ENCODE data around the gene ACLY.

ACLY gene

DNA sequence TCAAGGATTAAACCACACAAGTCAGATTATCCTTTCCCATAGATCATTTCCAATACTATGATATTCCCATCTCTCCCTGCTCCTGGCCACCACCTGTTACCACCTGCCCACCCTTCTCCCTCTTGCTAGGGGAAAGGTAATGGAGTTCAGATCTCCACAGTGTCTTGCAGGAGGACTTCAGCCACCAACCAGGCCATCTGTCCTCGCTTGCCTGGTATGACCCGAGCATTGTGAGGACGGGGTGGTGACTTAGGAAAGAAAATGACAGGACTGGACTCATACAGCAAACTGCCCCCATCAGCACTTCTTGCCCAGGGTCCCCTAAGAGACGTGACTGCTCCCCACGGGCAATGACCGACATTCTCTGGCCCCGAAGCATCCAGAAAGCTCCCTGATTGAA lies 95.2 kb downstream of the ACLY start:
- no peak overlapping the region for H3K9ac ChIP-seq (ENCODE audit: low read length)
- no peaks in the 10 kb centered on the region for H3K79me2 ChIP-seq (ENCODE audit: insufficient read depth, low read length)
- no peak overlapping the region for H2AFZ ChIP-seq (ENCODE audit: low read length)
- H3K9me2 ChIP-seq (ENCODE audit: low read depth, low read length): no peaks in the 10 kb centered on the region
- H4K20me1 ChIP-seq (ENCODE audit: insufficient read depth, low read length): no peaks in the 10 kb centered on the region
- H3K4me2 ChIP-seq (ENCODE audit: low read length): no peak overlapping the region
- TF ChIP-seq, protein P1, sequence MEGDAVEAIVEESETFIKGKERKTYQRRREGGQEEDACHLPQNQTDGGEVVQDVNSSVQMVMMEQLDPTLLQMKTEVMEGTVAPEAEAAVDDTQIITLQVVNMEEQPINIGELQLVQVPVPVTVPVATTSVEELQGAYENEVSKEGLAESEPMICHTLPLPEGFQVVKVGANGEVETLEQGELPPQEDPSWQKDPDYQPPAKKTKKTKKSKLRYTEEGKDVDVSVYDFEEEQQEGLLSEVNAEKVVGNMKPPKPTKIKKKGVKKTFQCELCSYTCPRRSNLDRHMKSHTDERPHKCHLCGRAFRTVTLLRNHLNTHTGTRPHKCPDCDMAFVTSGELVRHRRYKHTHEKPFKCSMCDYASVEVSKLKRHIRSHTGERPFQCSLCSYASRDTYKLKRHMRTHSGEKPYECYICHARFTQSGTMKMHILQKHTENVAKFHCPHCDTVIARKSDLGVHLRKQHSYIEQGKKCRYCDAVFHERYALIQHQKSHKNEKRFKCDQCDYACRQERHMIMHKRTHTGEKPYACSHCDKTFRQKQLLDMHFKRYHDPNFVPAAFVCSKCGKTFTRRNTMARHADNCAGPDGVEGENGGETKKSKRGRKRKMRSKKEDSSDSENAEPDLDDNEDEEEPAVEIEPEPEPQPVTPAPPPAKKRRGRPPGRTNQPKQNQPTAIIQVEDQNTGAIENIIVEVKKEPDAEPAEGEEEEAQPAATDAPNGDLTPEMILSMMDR (IDR thresholded peaks at IDR 0.05; ENCODE audit: low read length): no peak
- no peak for TF ChIP-seq EZH2 (IDR thresholded peaks at IDR 0.05; ENCODE audit: borderline replicate concordance, low read length)
- no peaks in the 10 kb centered on the region for H3K9me3 ChIP-seq (ENCODE audit: low read length)
- peaks cover 5% of the 10 kb centered on the region for H3K4me1 ChIP-seq (ENCODE audit: insufficient read depth, low read length, severe bottlenecking)
- H3K27me3 ChIP-seq (ENCODE audit: insufficient read depth, low read length): 0 out of 2 replicates have a peak, but pooled peaks cover 6% of the 10 kb centered on the region
- no peaks in the 10 kb centered on the region for H3F3A ChIP-seq (ENCODE audit: insufficient read depth, low read length)
- H3K27ac ChIP-seq (ENCODE audit: low read depth, low read length, poor library complexity, severe bottlenecking): no peak overlapping the region
- peaks cover 20% of the 10 kb centered on the region for H3K36me3 ChIP-seq (ENCODE audit: insufficient read depth, low read length)
- H3K4me3 ChIP-seq (ENCODE audit: low read depth, low read length, poor library complexity, severe bottlenecking): no peak overlapping the region

DNA sequence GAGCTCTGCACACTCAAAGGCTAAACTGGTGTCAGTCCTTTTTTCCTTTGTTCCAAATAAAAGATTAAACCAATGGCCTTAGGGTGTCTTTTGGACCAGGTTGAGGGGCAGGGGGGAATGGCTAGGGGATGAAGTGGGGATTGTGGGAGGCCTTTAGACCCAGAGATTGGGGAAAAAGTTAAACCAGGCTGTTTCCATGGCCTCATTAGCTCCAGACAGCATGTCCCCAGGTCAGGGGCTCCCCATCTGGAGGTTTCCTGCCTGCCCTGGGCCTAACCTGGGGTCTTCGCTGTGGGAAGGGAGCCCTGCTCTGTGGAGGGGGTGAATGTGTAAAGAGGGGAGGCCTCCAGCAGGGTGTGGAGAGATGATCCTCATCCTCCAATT lies 95.6 kb downstream of the ACLY start:
- no peaks in the 10 kb centered on the region for H3K79me2 ChIP-seq (ENCODE audit: insufficient read depth, low read length)
- H3F3A ChIP-seq (ENCODE audit: insufficient read depth, low read length): no peaks in the 10 kb centered on the region
- no peak overlapping the region for H3K27ac ChIP-seq (ENCODE audit: low read depth, low read length, poor library complexity, severe bottlenecking)
- no peak overlapping the region for H3K4me3 ChIP-seq (ENCODE audit: low read depth, low read length, poor library complexity, severe bottlenecking)
- no peak for TF ChIP-seq EZH2 (IDR thresholded peaks at IDR 0.05; ENCODE audit: borderline replicate concordance, low read length)
- TF ChIP-seq, protein P1 (IDR thresholded peaks at IDR 0.05; ENCODE audit: low read length): no peak
- no peak overlapping the region for H3K9ac ChIP-seq (ENCODE audit: low read length)
- H3K4me1 ChIP-seq (ENCODE audit: insufficient read depth, low read length, severe bottlenecking): peaks cover 10% of the 10 kb centered on the region
- no peak overlapping the region for H2AFZ ChIP-seq (ENCODE audit: low read length)
- no peak overlapping the region for H3K4me2 ChIP-seq (ENCODE audit: low read length)
- H3K36me3 ChIP-seq (ENCODE audit: insufficient read depth, low read length): peaks cover 18% of the 10 kb centered on the region
- H3K9me2 ChIP-seq (ENCODE audit: low read depth, low read length): no peaks in the 10 kb centered on the region
- no peaks in the 10 kb centered on the region for H3K9me3 ChIP-seq (ENCODE audit: low read length)
- peaks cover 10% of the 10 kb centered on the region; the same call in 1 of the 2 replicates for H3K27me3 ChIP-seq (ENCODE audit: insufficient read depth, low read length)
- no peaks in the 10 kb centered on the region for H4K20me1 ChIP-seq (ENCODE audit: insufficient read depth, low read length)

DNA sequence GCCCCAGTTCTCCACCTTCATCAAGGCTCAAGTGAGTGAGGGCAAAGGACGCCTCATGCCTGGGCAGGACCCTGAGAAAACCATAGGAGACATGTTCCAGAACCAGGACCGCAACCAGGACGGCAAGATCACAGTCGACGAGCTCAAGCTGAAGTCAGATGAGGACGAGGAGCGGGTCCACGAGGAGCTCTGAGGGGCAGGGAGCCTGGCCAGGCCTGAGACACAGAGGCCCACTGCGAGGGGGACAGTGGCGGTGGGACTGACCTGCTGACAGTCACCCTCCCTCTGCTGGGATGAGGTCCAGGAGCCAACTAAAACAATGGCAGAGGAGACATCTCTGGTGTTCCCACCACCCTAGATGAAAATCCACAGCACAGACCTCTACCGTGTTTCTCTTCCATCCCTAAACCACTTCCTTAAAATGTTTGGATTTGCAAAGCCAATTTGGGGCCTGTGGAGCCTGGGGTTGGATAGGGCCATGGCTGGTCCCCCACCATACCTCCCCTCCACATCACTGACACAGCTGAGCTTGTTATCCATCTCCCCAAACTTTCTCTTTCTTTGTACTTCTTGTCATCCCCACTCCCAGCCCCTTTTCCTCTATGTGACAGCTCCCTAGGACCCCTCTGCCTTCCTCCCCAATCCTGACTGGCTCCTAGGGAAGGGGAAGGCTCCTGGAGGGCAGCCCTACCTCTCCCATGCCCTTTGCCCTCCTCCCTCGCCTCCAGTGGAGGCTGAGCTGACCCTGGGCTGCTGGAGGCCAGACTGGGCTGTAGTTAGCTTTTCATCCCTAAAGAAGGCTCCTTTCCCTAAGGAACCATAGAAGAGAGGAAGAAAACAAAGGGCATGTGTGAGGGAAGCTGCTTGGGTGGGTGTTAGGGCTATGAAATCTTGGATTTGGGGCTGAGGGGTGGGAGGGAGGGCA lies 96.3 kb downstream of the ACLY start:
- Histone ChIP-seq H3K4me3 (ENCODE audit: low read depth, low read length, poor library complexity, severe bottlenecking) (no peak overlapping the region), H2AFZ (ENCODE audit: low read length) (no peak overlapping the region), H3K27me3 (ENCODE audit: insufficient read depth, low read length) (peaks cover 16% of the 10 kb centered on the region; the same call in 1 of the 2 replicates), H3K9me2 (ENCODE audit: low read depth, low read length) (no peaks in the 10 kb centered on the region), H3K27ac (ENCODE audit: low read depth, low read length, poor library complexity, severe bottlenecking) (no peak overlapping the region), H3F3A (ENCODE audit: insufficient read depth, low read length) (no peaks in the 10 kb centered on the region), H4K20me1 (ENCODE audit: insufficient read depth, low read length) (no peaks in the 10 kb centered on the region), H3K4me2 (ENCODE audit: low read length) (no peak overlapping the region), H3K9ac (ENCODE audit: low read length) (no peak overlapping the region), H3K79me2 (ENCODE audit: insufficient read depth, low read length) (no peaks in the 10 kb centered on the region), H3K9me3 (ENCODE audit: low read length) (no peaks in the 10 kb centered on the region), H3K36me3 (ENCODE audit: insufficient read depth, low read length) (peaks cover 14% of the 10 kb centered on the region), H3K4me1 (ENCODE audit: insufficient read depth, low read length, severe bottlenecking) (peaks cover 10% of the 10 kb centered on the region)
- TF ChIP-seq, protein P1 (IDR thresholded peaks at IDR 0.05; ENCODE audit: low read length): no peak
- no peak for TF ChIP-seq EZH2 (IDR thresholded peaks at IDR 0.05; ENCODE audit: borderline replicate concordance, low read length)

Measured in OCI-LY1 (cell line).